ENCODE results near the gene CCDC18.
"Not testable (repeated sequence)": the region's sequence is repeated elsewhere in the genome, so short reads cannot be mapped to it uniquely, and the experiment has no call there.

Gene CCDC18

GRCh38 chr1:93172778-93173177, 7.7 kb upstream of the CCDC18 start:
- TF ChIP-seq YY1 (IDR thresholded peaks at IDR 0.05; ENCODE audit: insufficient read depth, insufficient read length) (no peak), ZNF274 (IDR thresholded peaks at IDR 0.05; ENCODE audit: low read depth, low read length) (no peak), SUZ12 (IDR thresholded peaks at IDR 0.05; ENCODE audit: extremely low read depth, insufficient read depth, insufficient read length) (no peak)
- Histone ChIP-seq H3K4me1 (ENCODE audit: insufficient read depth, insufficient read length) (no peaks in the 10 kb centered on the region), H3K9ac (ENCODE audit: insufficient read length, low read depth) (no peak overlapping the region), H3K27me3 (ENCODE audit: insufficient read depth, insufficient read length) (no peaks in the 10 kb centered on the region), H3K36me3 (ENCODE audit: insufficient read depth, insufficient read length, low read length) (peaks cover 18% of the 10 kb centered on the region), H3K4me3 (ENCODE audit: insufficient read length, low read depth) (no peak overlapping the region), H3K9me3 (ENCODE audit: insufficient read depth, low read length) (peaks cover 10% of the 10 kb centered on the region; the same call in 1 of the 2 replicates)
- no peak for DNase-seq (ENCODE audit: low read depth, low spot score)

- not testable (repeated sequence) for H3K4me1 ChIP-seq (ENCODE audit: insufficient read depth, insufficient read length); DNase-seq (ENCODE audit: low read depth, low spot score)
Measured at GRCh38 chr1:93174638-93175037, 5.9 kb upstream of the CCDC18 start.

GRCh38 chr1:93177991-93178390, 2.5 kb upstream of the CCDC18 start:
- no peaks in the 10 kb centered on the region for H3K27me3 ChIP-seq (ENCODE audit: insufficient read depth, insufficient read length)
- peak overlapping the region; percentile 98 for H3K4me3 ChIP-seq (ENCODE audit: insufficient read length, low read depth)
- no peak for DNase-seq (ENCODE audit: low read depth, low spot score)
- H3K9me3 ChIP-seq (ENCODE audit: insufficient read depth, low read length), result no peaks in the 10 kb centered on the region
- no peaks in the 10 kb centered on the region for H3K4me1 ChIP-seq (ENCODE audit: insufficient read depth, insufficient read length)
- peak overlapping the region; percentile 46 for H3K9ac ChIP-seq (ENCODE audit: insufficient read length, low read depth)
- peaks cover 19% of the 10 kb centered on the region for H3K36me3 ChIP-seq (ENCODE audit: insufficient read depth, insufficient read length, low read length)
- TF ChIP-seq YY1 (IDR thresholded peaks at IDR 0.05; ENCODE audit: insufficient read depth, insufficient read length), result no peak

More at GRCh38 chr1:93174638-93175037, 5.9 kb upstream of the CCDC18 start:
- not testable (repeated sequence) for H3K4me3 ChIP-seq (ENCODE audit: insufficient read length, low read depth); H3K9me3 ChIP-seq (ENCODE audit: insufficient read depth, low read length); H3K9ac ChIP-seq (ENCODE audit: insufficient read length, low read depth); H3K27me3 ChIP-seq (ENCODE audit: insufficient read depth, insufficient read length)
- H3K36me3 ChIP-seq (ENCODE audit: insufficient read depth, insufficient read length, low read length), result peaks cover 18% of the 10 kb centered on the region

GRCh38 chr1:93178418-93178817, 2.1 kb upstream of the CCDC18 start:
- Histone ChIP-seq H3K9ac (ENCODE audit: insufficient read length, low read depth) (peak overlapping the region; percentile 46), H3K27me3 (ENCODE audit: insufficient read depth, insufficient read length) (no peaks in the 10 kb centered on the region), H3K4me1 (ENCODE audit: insufficient read depth, insufficient read length) (no peaks in the 10 kb centered on the region)

GRCh38 chr1:93179886-93180722, 420 bp upstream of the CCDC18 start, which contains the start of gene TMED5:
TMED5 (minus strand) TSS chr1:93180413; CDS start chr1:93180242, 171 bp downstream.
- TF ChIP-seq ZNF274 (IDR thresholded peaks at IDR 0.05; ENCODE audit: low read depth, low read length) (no peak), YY1 (IDR thresholded peaks at IDR 0.05; ENCODE audit: insufficient read depth, insufficient read length) (peak; percentile 34)
- peak within 1 kb of the TSS; percentile 98 for H3K4me3 ChIP-seq (ENCODE audit: insufficient read length, low read depth)
- DNase-seq (ENCODE audit: low read depth, low spot score), result peak; percentile 96
- no peaks in the 10 kb centered on the region for H3K4me1 ChIP-seq (ENCODE audit: insufficient read depth, insufficient read length)
- no peaks in the 10 kb centered on the region for H3K9me3 ChIP-seq (ENCODE audit: insufficient read depth, low read length)
- H3K36me3 ChIP-seq (ENCODE audit: insufficient read depth, insufficient read length, low read length), result peaks cover 21% of the 10 kb centered on the region
- no peaks in the 10 kb centered on the region for H3K27me3 ChIP-seq (ENCODE audit: insufficient read depth, insufficient read length)
- peak within 1 kb of the TSS; percentile 98 for H3K9ac ChIP-seq (ENCODE audit: insufficient read length, low read depth)

More at GRCh38 chr1:93178418-93178817, 2.1 kb upstream of the CCDC18 start:
- TF ChIP-seq SUZ12 (IDR thresholded peaks at IDR 0.05; ENCODE audit: extremely low read depth, insufficient read depth, insufficient read length) (no peak), YY1 (IDR thresholded peaks at IDR 0.05; ENCODE audit: insufficient read depth, insufficient read length) (no peak), ZNF274 (IDR thresholded peaks at IDR 0.05; ENCODE audit: low read depth, low read length) (no peak)
- Histone ChIP-seq H3K36me3 (ENCODE audit: insufficient read depth, insufficient read length, low read length) (peaks cover 19% of the 10 kb centered on the region), H3K9me3 (ENCODE audit: insufficient read depth, low read length) (no peaks in the 10 kb centered on the region), H3K4me3 (ENCODE audit: insufficient read length, low read depth) (peak overlapping the region; percentile 98)
- no peak for DNase-seq (ENCODE audit: low read depth, low spot score)

GRCh38 chr1:93186667-93187066, 6.1 kb downstream of the CCDC18 start:
- H3K4me1 ChIP-seq (ENCODE audit: insufficient read depth, insufficient read length), result no peaks in the 10 kb centered on the region
- no peaks in the 10 kb centered on the region for H3K27me3 ChIP-seq (ENCODE audit: insufficient read depth, insufficient read length)
- no peak for DNase-seq (ENCODE audit: low read depth, low spot score)
- H3K9ac ChIP-seq (ENCODE audit: insufficient read length, low read depth), result no peak overlapping the region
- peaks cover 37% of the 10 kb centered on the region for H3K36me3 ChIP-seq (ENCODE audit: insufficient read depth, insufficient read length, low read length)
- H3K4me3 ChIP-seq (ENCODE audit: insufficient read length, low read depth), result no peak overlapping the region
- TF ChIP-seq YY1 (IDR thresholded peaks at IDR 0.05; ENCODE audit: insufficient read depth, insufficient read length), result no peak
- no peak for TF ChIP-seq SUZ12 (IDR thresholded peaks at IDR 0.05; ENCODE audit: extremely low read depth, insufficient read depth, insufficient read length)
- no peaks in the 10 kb centered on the region for H3K9me3 ChIP-seq (ENCODE audit: insufficient read depth, low read length)

GRCh38 chr1:93190432-93190831, 9.9 kb downstream of the CCDC18 start:
- Histone ChIP-seq H3K9me3 (ENCODE audit: insufficient read depth, low read length) (no peaks in the 10 kb centered on the region), H3K27me3 (ENCODE audit: insufficient read depth, insufficient read length) (no peaks in the 10 kb centered on the region), H3K4me3 (ENCODE audit: insufficient read length, low read depth) (no peak overlapping the region), H3K4me1 (ENCODE audit: insufficient read depth, insufficient read length) (no peaks in the 10 kb centered on the region), H3K36me3 (ENCODE audit: insufficient read depth, insufficient read length, low read length) (peaks cover 55% of the 10 kb centered on the region), H3K9ac (ENCODE audit: insufficient read length, low read depth) (no peak overlapping the region)
- no peak for DNase-seq (ENCODE audit: low read depth, low spot score)
- TF ChIP-seq ZNF274 (IDR thresholded peaks at IDR 0.05; ENCODE audit: low read depth, low read length) (no peak), SUZ12 (IDR thresholded peaks at IDR 0.05; ENCODE audit: extremely low read depth, insufficient read depth, insufficient read length) (no peak), YY1 (IDR thresholded peaks at IDR 0.05; ENCODE audit: insufficient read depth, insufficient read length) (no peak)

All from NT2/D1 (cell line).